ENCODE measurements around the gene SLC22A6. TPM values are rescaled to one million over a fixed set of nuclear protein-coding genes. Genes with fewer than 3 reads are reported as not detected.

Gene SLC22A6
- total and polyA plus RNA-seq, 2 experiments from 2014 or later: not detected

GRCh38 chr11:62999156-62999555 lies 14.4 kb upstream of the SLC22A6 start:
- H3K4me1 Mint-ChIP-seq: peaks cover 7% of the 10 kb centered on the region
- peaks cover under 1% of the 10 kb centered on the region; the same call in 1 of the 3 replicates for H3K9me3 Mint-ChIP-seq
- 0 out of 2 replicates have a peak, but pooled peaks cover under 1% of the 10 kb centered on the region for H3K9me2 ChIP-seq (ENCODE audit: insufficient read depth)
- H3K36me3 Mint-ChIP-seq (ENCODE audit: low read depth): no peaks in the 10 kb centered on the region; the same call in 2 of the 3 replicates
- H3K27ac ChIP-seq (ENCODE audit: low read depth): no peak overlapping the region
- H3K4me2 ChIP-seq: no peak overlapping the region
- H3F3A ChIP-seq (replicated peaks; ENCODE audit: low read depth): no peaks in the 10 kb centered on the region
- H3K27me3 Mint-ChIP-seq (ENCODE audit: insufficient read depth, low read depth, poor library complexity): peaks cover 13% of the 10 kb centered on the region
- H3K79me2 ChIP-seq (replicated peaks; ENCODE audit: insufficient read depth): no peaks in the 10 kb centered on the region
- ATAC-seq (no peak), DNase-seq (ENCODE audit: low spot score) (no peak)
- H3K4me3 ChIP-seq: no peak overlapping the region
- no peaks in the 10 kb centered on the region for H3K27me3 ChIP-seq (ENCODE audit: insufficient read depth)
- H3K4me1 ChIP-seq (ENCODE audit: insufficient read depth): no peaks in the 10 kb centered on the region
- TF ChIP-seq ETS1 (IDR thresholded peaks at IDR 0.05) (no peak), ZNF462 (CRISPR knock-in tag; IDR thresholded peaks at IDR 0.05) (no peak), JUNB (IDR thresholded peaks at IDR 0.05; ENCODE audit: unreplicated experiment) (no peak), EZH2 (IDR thresholded peaks at IDR 0.05; ENCODE audit: low read depth, unreplicated experiment) (no peak), ZNF331 (CRISPR knock-in tag; IDR thresholded peaks at IDR 0.05; ENCODE audit: low read depth) (no peak)
- H2AFZ ChIP-seq: no peak overlapping the region
- H3K4me3 Mint-ChIP-seq: no peak overlapping the region; the same call in 2 of the 3 replicates
- no peaks in the 10 kb centered on the region for H4K20me1 ChIP-seq (replicated peaks; ENCODE audit: insufficient read depth)
- H3K36me3 ChIP-seq (ENCODE audit: insufficient read depth): no peaks in the 10 kb centered on the region
- H3K27ac Mint-ChIP-seq: no peak overlapping the region

All from GM23338 (cell line).